Neural progenitor cell (in vitro differentiated cells): ENCODE measurements around the gene KLHL36.

Source experiments
- CTCF ChIP-seq: fragments of 200-600 bp; sonication (generic); IDR thresholded peaks from 2 replicates; pipeline ENCODE4 v1.5.1; 2017; ENCODE audit warnings: antibody characterized with exemption, mild to moderate bottlenecking
- EZH2 ChIP-seq: fragments of 200-600 bp; sonication (generic); IDR thresholded peaks from 2 replicates; pipeline ENCODE4 v1.6.1; 2017; ENCODE audit warnings: antibody characterized with exemption, mild to moderate bottlenecking, moderate library complexity
- EZH2phosphoT487 ChIP-seq: fragments of 200-600 bp; sonication (generic); IDR thresholded peaks from 2 replicates; pipeline ENCODE4 v1.6.1; 2017; ENCODE audit warnings: antibody characterized with exemption

GRCh38 chr16:84630009-84630408 lies 18.3 kb upstream of the KLHL36 start:
- no peak for TF ChIP-seq CTCF
- TF ChIP-seq EZH2 = no peak
- no peak for TF ChIP-seq EZH2phosphoT487
